LNCAP (cell line): Measurements from ENCODE around the gene DRAM2.

Experiments used
- CTCF ChIP-seq: fragments of 450-650 bp; IDR thresholded peaks from 2 replicates; pipeline ENCODE4 v1.5.1; 2017; ENCODE audit warnings: mild to moderate bottlenecking

The DRAM2 gene

GRCh38 chr1:111154021-111154999 lies 14.4 kb upstream of the DRAM2 start:
- TF ChIP-seq CTCF: no peak

- no peak for TF ChIP-seq CTCF
Measured at GRCh38 chr1:111151838-111152237, 11.9 kb upstream of the DRAM2 start.

- TF ChIP-seq CTCF: no peak
Measured at GRCh38 chr1:111148376-111148881, 8.5 kb upstream of the DRAM2 start.

- TF ChIP-seq CTCF: no peak
Measured at GRCh38 chr1:111147948-111148347, 8.1 kb upstream of the DRAM2 start.

GRCh38 chr1:111145963-111146768 lies 6.3 kb upstream of the DRAM2 start:
- TF ChIP-seq CTCF: no peak

- no peak for TF ChIP-seq CTCF
Measured at GRCh38 chr1:111145542-111145941, 5.6 kb upstream of the DRAM2 start.

- TF ChIP-seq CTCF: no peak
Measured at GRCh38 chr1:111142356-111142975, 2.6 kb upstream of the DRAM2 start.
